Aorta (tissue), 5 donors: ENCODE data around the gene XYLT2. TPM values are rescaled to one million over a fixed set of nuclear protein-coding genes. Genes with fewer than 3 reads are reported as not detected.
"Not testable (repeated sequence)": the region's sequence is repeated elsewhere in the genome, so short reads cannot be mapped to it uniquely, and the experiment has no call there.

Source experiments
- ATAC-seq: fragments of 200-7000 bp; cut with Tn5 transposase; one replicate; pipeline ENCODE4 v1.9.1; 2022; ENCODE audit warnings: moderate library complexity; ENCODE audit not compliant: low FRiP score
- DNase-seq, 2 donors: peaks; one replicate each; pipeline ENCODE4 v3.0.0-alpha.2; 2020
- H3K27ac ChIP-seq, 2 donors: one replicate each; pipeline ENCODE4 v1.5.1; 2013; ENCODE audit warnings: low read length in 2 of 2, mild to moderate bottlenecking in 2 of 2, moderate library complexity in 2 of 2, control low read depth in 1 of 2, inconsistent platforms in 1 of 2, low read depth in 1 of 2
- H3K27me3 ChIP-seq, 2 donors: one replicate each; pipeline ENCODE4 v1.6.1; 2013; ENCODE audit warnings: control low read depth in 1 of 2, low read length in 1 of 2, mild to moderate bottlenecking in 1 of 2, moderate library complexity in 1 of 2; ENCODE audit not compliant: insufficient read depth in 2 of 2, control insufficient read depth in 1 of 2
- H3K36me3 ChIP-seq, 2 donors: one replicate each; pipeline ENCODE4 v1.6.1; 2013; ENCODE audit warnings: control low read depth in 1 of 2, low read length in 1 of 2, mild to moderate bottlenecking in 1 of 2; ENCODE audit not compliant: insufficient read depth in 2 of 2, control insufficient read depth in 1 of 2
- H3K4me1 ChIP-seq, 2 donors: one replicate each; pipeline ENCODE4 v1.6.1; 2013; ENCODE audit warnings: low read length in 2 of 2, control low read depth in 1 of 2, mild to moderate bottlenecking in 1 of 2, moderate library complexity in 1 of 2; ENCODE audit not compliant: insufficient read depth in 2 of 2, control insufficient read depth in 1 of 2
- H3K4me3 ChIP-seq, 2 donors: one replicate each; pipeline ENCODE4 v1.5.1; 2013; ENCODE audit warnings: low read length in 2 of 2, control low read depth in 1 of 2, mild to moderate bottlenecking in 1 of 2
- H3K9me3 ChIP-seq: one replicate; pipeline ENCODE4 v1.6.1; 2013; ENCODE audit warnings: mild to moderate bottlenecking, low read length; ENCODE audit not compliant: control insufficient read depth
- WGBS, 2 donors: extraction: QIAGEN DNeasy Blood & Tissue Kit; methylation state at CpG; one replicate each; pipeline ENCODE4 v1.1.7; 2013; 5-methylcytosine and 5-hydroxymethylcytosine counted together
- intact Hi-C, 2 donors: fragments of 100-400 bp; cut with DNase I; formaldehyde crosslinking; loops; one replicate each; pipeline versions ENCODE4 v1.14.2 to v1.15.0; 2022
- polyA plus RNA-seq, 2 donors: library from polyadenylated mRNA; stranded (reverse); fragments of 200-250 nt; gene quantifications; one replicate each; pipeline ENCODE4 v1.2.3, GENCODE V29; 2013
- total RNA-seq, 2 donors: library from RNA; stranded (reverse); fragmentation: NEBNext Ultra II Directional; extraction: Animal tissue kit (Norgen Biotek cat#: 25700); gene quantifications; one replicate each; pipeline ENCODE4 v1.2.1, GENCODE V29; 2021
- donor health status: healthy with polysubstance abuse.
- donor health status: Bipolar disorder and iron deficiency.
- donor health status: DM: no; HTN: no; CAD: no.
- donor health status: DM: no; HTN: no; CAD: no.
- donor health status: DM: yes; HTN: yes; CAD: no.

The XYLT2 gene
- total and polyA plus RNA-seq, 4 donors, result 4.0 to 22.2 (median 17.8) TPM

- intact Hi-C loops, result no loop called here
- Histone ChIP-seq H3K4me3 (peak within 1 kb of the TSS; percentile 31 to 79), H3K36me3 (peaks cover 0 to 2% of the 10 kb centered on the region in 2 donors), H3K27me3 (no peaks in the 10 kb centered on the region), H3K27ac (peak within 1 kb of the TSS in 1 of 2 donors; percentile 0), H3K9me3 (no peaks in the 10 kb centered on the region), H3K4me1 (peaks cover 0 to 2% of the 10 kb centered on the region in 2 donors)
- ATAC-seq, result peak; percentile 99
- 1% methylated on average over 67 to 70 of the region's 70 CpGs for WGBS, 2 donors
- peak; percentile 93 to 98 for DNase-seq
Observed at GRCh38 chr17:50397111-50397918, 51.4 kb downstream of the XYLT2 start, which contains the start of gene LRRC59. Gene LRRC59, minus strand, starts transcription at chr17:50397523. Its CDS starts 206 bp downstream, at chr17:50397317.

DNA sequence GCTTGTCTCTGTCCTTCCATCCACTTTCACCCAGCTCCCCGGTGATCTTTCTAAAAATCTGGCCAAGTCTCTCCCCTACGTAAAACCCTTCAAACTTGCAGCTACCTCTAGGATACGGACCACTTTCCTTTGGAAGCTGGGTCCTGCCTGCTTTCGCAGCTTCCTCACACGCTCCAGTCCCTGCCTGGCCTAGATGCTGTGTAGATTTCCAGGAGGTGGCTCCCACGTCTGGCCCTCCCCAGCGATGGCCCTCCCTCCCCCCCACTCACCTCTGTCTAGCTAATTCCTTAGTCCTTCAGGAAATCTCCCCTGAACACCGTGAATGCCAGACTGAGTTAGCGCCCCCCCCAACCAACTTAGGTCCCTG lies 52.0 kb downstream of the XYLT2 start:
- WGBS, 2 donors, result 46 to 60% methylated on average over 9 of the region's 9 CpGs
- Histone ChIP-seq H3K4me3 (no peak overlapping the region), H3K9me3 (no peaks in the 10 kb centered on the region), H3K4me1 (peaks cover 0 to 2% of the 10 kb centered on the region in 2 donors), H3K27me3 (no peaks in the 10 kb centered on the region), H3K27ac (no peak overlapping the region), H3K36me3 (peaks cover 0 to 2% of the 10 kb centered on the region in 2 donors)
- no peak for ATAC-seq
- no peak for DNase-seq
- intact Hi-C loops, result no loop called here

DNA sequence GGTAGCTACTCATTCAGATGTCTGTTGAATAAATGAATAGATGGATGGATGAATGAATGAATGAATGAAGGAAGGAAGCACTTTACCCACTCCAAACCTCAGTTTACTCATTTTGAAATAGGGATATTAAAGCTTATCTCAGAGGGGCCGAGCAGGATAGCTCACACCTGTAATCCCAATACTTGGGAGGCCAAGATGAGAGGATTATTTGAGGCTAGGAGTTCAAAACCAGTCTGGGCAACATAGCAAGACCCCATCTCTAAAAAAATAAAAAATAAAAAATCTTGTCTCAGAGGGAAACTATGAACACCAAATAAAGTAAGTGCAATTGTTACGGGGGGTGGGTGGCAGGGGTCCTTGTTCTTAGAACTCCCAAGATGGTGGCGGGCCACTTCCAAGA lies 52.7 kb downstream of the XYLT2 start:
- H3K9me3 ChIP-seq, H3K27ac ChIP-seq, DNase-seq, H3K4me3 ChIP-seq, H3K4me1 ChIP-seq, H3K27me3 ChIP-seq, intact Hi-C loops, H3K36me3 ChIP-seq, ATAC-seq: not testable (repeated sequence)
- 97 to 99% methylated on average over 3 of the region's 3 CpGs for WGBS, 2 donors

- H3K4me1 ChIP-seq, H3K27me3 ChIP-seq, ATAC-seq, H3K9me3 ChIP-seq, intact Hi-C loops, H3K27ac ChIP-seq, DNase-seq, H3K4me3 ChIP-seq, H3K36me3 ChIP-seq: not testable (repeated sequence)
- 94 to 95% methylated on average over 8 of the region's 8 CpGs for WGBS, 2 donors
Observed at GRCh38 chr17:50399591-50399990, 53.7 kb downstream of the XYLT2 start.

DNA sequence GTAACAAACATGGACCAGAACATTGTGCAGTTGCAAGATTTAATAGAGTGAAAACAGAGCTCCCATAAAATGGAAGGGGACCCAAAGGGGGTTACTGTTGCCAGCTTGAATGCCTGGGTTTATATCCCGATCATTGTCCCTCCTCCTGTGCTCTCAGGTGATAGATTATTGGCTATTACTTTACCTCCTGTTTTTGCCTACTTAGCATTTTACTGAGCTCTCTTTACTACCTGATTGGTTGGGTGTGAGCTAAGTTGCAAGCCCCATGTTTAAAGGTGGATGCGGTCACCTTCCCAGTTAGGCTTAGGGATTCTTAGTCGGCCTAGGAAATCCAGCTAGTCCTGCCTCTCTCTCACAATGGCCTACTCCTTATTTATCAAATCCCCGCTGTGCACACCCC lies 59.4 kb downstream of the XYLT2 start:
- intact Hi-C loops, ATAC-seq, H3K27ac ChIP-seq, H3K4me1 ChIP-seq, H3K9me3 ChIP-seq, H3K36me3 ChIP-seq, DNase-seq, H3K27me3 ChIP-seq, H3K4me3 ChIP-seq: not testable (repeated sequence)
- 77 to 85% methylated on average over 4 of the region's 4 CpGs for WGBS, 2 donors

DNA sequence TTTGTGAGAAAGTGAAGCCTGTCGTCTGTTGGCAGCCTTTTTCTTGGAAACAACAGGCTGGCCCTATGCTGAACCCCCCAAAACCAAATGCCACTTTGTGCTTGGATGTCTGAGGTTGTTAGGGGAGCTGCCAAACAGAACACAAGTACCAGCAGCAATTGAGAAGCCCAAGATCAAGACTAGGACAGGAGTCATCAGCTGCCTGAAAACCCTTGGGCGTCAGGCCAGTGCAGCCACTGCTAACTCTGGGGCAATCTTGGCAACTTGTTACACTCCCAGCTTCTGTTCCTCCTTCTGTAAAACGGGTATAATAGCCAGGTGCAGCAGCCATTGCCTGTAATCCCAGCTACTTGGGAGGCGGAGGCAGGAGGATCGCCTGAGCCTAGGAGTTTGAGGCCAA lies 60.7 kb downstream of the XYLT2 start:
- H3K27ac ChIP-seq, result no peak overlapping the region
- no peaks in the 10 kb centered on the region for H3K9me3 ChIP-seq
- no peaks in the 10 kb centered on the region for H3K36me3 ChIP-seq
- 71 to 72% methylated on average over 5 of the region's 5 CpGs for WGBS, 2 donors
- no peak for DNase-seq
- H3K4me3 ChIP-seq, result no peak overlapping the region
- no peaks in the 10 kb centered on the region for H3K4me1 ChIP-seq
- ATAC-seq, result no peak
- intact Hi-C loops, result no loop called here
- no peaks in the 10 kb centered on the region for H3K27me3 ChIP-seq

- ATAC-seq, result no peak
- Histone ChIP-seq H3K9me3 (no peaks in the 10 kb centered on the region), H3K27me3 (no peaks in the 10 kb centered on the region), H3K36me3 (no peaks in the 10 kb centered on the region), H3K4me3 (no peak overlapping the region), H3K27ac (no peak overlapping the region), H3K4me1 (no peaks in the 10 kb centered on the region)
- DNase-seq, result no peak
- WGBS, 2 donors, result 58 to 76% methylated on average over 4 of the region's 4 CpGs
- intact Hi-C loops, result no loop called here
Observed at GRCh38 chr17:50407921-50408320, 62.0 kb downstream of the XYLT2 start.
